Transverse colon (tissue), 4 donors: ENCODE results near the gene WAPL. TPM values are rescaled to one million over a fixed set of nuclear protein-coding genes. Genes with fewer than 3 reads are reported as not detected.

ENCODE experiments used
- DNase-seq: peaks from one replicate; pipeline ENCODE4 v3.0.0-alpha.2; 2019
- H3K27ac ChIP-seq, 4 donors: fragments of 200-600 bp; sonication (generic); 2 replicates each; pipeline ENCODE4 v1.5.1; 2016 to 2018; ENCODE audit warnings: inconsistent platforms in 4 of 4
- H3K27me3 ChIP-seq: fragments of 200-600 bp; sonication (generic); 2 replicates; pipeline ENCODE4 v1.5.1; 2017; ENCODE audit warnings: inconsistent platforms
- H3K36me3 ChIP-seq, 4 donors: fragments of 200-600 bp; sonication (generic); 2 replicates each; pipeline ENCODE4 v1.5.1; 2017 to 2019; ENCODE audit warnings: inconsistent platforms in 4 of 4
- H3K4me1 ChIP-seq, 4 donors: fragments of 200-600 bp; sonication (generic); 2 replicates each; pipeline ENCODE4 v1.5.1; 2017 to 2020; ENCODE audit warnings: inconsistent platforms in 4 of 4
- H3K4me3 ChIP-seq, 4 donors: fragments of 200-600 bp; sonication (generic); 1 replicate in 1 of 4; 2 replicates in 3 of 4; pipeline versions ENCODE4 v1.5.1 to v1.6.1; 2017 to 2019; ENCODE audit warnings: inconsistent platforms in 4 of 4
- H3K9me3 ChIP-seq, 2 donors: fragments of 200-600 bp; sonication (generic); 2 replicates each; pipeline ENCODE4 v1.5.1; 2017 to 2019; ENCODE audit warnings: inconsistent platforms in 2 of 2
- EP300 ChIP-seq: sonication (generic); formaldehyde crosslinking; IDR thresholded peaks from one replicate; pipeline ENCODE4 v1.6.1; 2017; ENCODE audit warnings: antibody characterized with exemption, low read depth
- POLR2A ChIP-seq: fragments of 450-650 bp; IDR thresholded peaks from one replicate; pipeline ENCODE4 v1.6.1; 2016; ENCODE audit warnings: antibody characterized with exemption, mild to moderate bottlenecking, moderate library complexity
- POLR2AphosphoS5 ChIP-seq, 3 donors: sonication (generic); formaldehyde crosslinking; IDR thresholded peaks; one replicate each; pipeline ENCODE4 v1.6.1; 2016; ENCODE audit warnings: antibody characterized with exemption in 3 of 3
- WGBS, 2 donors: methylation state at CpG; one replicate each; pipeline ENCODE4 v1.1.5; 2018; ENCODE audit warnings: low coverage in 1 of 2; 5-methylcytosine and 5-hydroxymethylcytosine counted together
- in situ Hi-C, 4 donors: fragments of 200-750 bp; cut with MboI; loops; one replicate each; pipeline versions ENCODE4 v1.15.0 to v1.15.1; 2017; ENCODE audit warnings: low sequenced_read_pairs in 3 of 4, low pct_ligation_motif_present in 1 of 4, low pct_unique_long_range_greater_than_20kb in 1 of 4
- intact Hi-C: fragments of 100-400 bp; cut with DNase I; formaldehyde crosslinking; loops from one replicate; pipeline ENCODE4 v1.15.1; 2023; ENCODE audit warnings: low total_unique reads
- total RNA-seq, 4 donors: library from RNA; depleted of rRNA; stranded (reverse); fragments of >200 nt; gene quantifications; one replicate each; pipeline ENCODE4 v1.1.0, GENCODE V29; 2016
- TF ChIP-seq, protein P1 (sequence below), 5 experiments: fragments of 200-600 bp in 3 of 5; fragments of 450-650 bp in 2 of 5; sonication (generic) in 3 of 5; IDR thresholded peaks; 1 replicate in 2 of 5; 2 replicates in 3 of 5; pipeline ENCODE4 v1.5.1; 2016 to 2017; ENCODE audit warnings: antibody characterized with exemption in 5 of 5, inconsistent platforms in 3 of 5, mild to moderate bottlenecking in 2 of 5, moderate library complexity in 1 of 5

WAPL gene
- total RNA-seq, 4 donors from 2014 or later, result 26.6 to 71.4 (median 41.0) TPM

DNA sequence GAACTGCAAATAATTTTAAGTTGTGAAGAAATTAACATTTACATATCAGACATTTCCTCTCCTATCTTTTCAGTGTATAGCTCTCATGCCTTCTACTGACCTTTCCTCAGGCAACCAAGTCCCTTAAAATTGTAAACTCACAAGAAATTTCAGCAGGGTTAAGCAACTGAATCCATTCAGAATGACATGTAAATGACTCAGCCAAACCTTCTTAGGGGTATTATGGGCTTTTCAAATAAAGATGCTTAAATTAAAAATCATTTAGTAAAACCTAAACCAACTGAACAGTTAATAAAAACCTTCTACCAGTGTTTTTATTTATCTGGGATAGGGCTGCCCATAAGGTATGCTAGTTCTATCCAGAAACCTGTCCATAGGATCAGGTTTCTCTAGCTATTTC lies 20.7 kb downstream of the WAPL start:
- Histone ChIP-seq H3K27me3 (no peaks in the 10 kb centered on the region), H3K4me1 (peaks cover 0 to 12% (median 2%) of the 10 kb centered on the region in 4 donors), H3K9me3 (no peaks in the 10 kb centered on the region), H3K27ac (no peak overlapping the region), H3K36me3 (peaks cover 0 to 35% (median 8%) of the 10 kb centered on the region in 4 donors), H3K4me3 (no peak overlapping the region)
- DNase-seq, result no peak
- TF ChIP-seq POLR2AphosphoS5 (IDR thresholded peaks at IDR 0.05) (no peak), POLR2A (no peak)
- TF ChIP-seq, protein P1, sequence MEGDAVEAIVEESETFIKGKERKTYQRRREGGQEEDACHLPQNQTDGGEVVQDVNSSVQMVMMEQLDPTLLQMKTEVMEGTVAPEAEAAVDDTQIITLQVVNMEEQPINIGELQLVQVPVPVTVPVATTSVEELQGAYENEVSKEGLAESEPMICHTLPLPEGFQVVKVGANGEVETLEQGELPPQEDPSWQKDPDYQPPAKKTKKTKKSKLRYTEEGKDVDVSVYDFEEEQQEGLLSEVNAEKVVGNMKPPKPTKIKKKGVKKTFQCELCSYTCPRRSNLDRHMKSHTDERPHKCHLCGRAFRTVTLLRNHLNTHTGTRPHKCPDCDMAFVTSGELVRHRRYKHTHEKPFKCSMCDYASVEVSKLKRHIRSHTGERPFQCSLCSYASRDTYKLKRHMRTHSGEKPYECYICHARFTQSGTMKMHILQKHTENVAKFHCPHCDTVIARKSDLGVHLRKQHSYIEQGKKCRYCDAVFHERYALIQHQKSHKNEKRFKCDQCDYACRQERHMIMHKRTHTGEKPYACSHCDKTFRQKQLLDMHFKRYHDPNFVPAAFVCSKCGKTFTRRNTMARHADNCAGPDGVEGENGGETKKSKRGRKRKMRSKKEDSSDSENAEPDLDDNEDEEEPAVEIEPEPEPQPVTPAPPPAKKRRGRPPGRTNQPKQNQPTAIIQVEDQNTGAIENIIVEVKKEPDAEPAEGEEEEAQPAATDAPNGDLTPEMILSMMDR (IDR thresholded peaks at IDR 0.05), result no peak
- intact Hi-C loops, result no loop called here
- in situ Hi-C loops, result no loop called here

- H3K36me3 ChIP-seq, result peaks cover 0 to 30% (median 8%) of the 10 kb centered on the region in 4 donors
These were observed 23.0 kb downstream of the WAPL start for GRCh38 chr10:86498598-86498997.

DNA sequence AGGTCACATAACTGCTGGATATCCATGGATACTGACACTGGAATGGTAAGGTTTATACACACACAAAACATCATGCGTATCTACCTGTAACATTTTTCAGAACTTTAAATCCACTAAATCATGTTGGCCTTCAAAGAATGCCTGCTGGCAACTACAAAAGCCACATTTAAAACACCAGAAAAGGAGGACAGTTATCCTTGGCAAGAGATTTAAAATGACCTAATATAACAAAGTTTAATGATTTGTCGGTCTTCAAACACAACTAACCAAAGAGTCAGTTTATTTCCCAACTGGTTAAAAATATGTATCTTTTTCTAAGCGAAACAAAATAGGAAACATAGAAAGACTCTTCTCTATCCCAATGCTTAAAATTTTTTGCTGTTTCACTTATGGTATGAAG lies 24.0 kb downstream of the WAPL start:
- H3K4me3 ChIP-seq, result no peak overlapping the region
- in situ Hi-C loops, result no loop called here
- 79% methylated on average over 3 of the region's 3 CpGs for WGBS, 2 donors
- no peak for DNase-seq
- H3K4me1 ChIP-seq, result peaks cover 0 to 12% (median 2%) of the 10 kb centered on the region in 4 donors
- H3K9me3 ChIP-seq, result no peaks in the 10 kb centered on the region
- intact Hi-C loops, result no loop called here
- H3K27ac ChIP-seq, result no peak overlapping the region
- peaks cover 0 to 30% (median 8%) of the 10 kb centered on the region in 4 donors for H3K36me3 ChIP-seq
- TF ChIP-seq POLR2A (no peak), POLR2AphosphoS5 (IDR thresholded peaks at IDR 0.05) (no peak), EP300 (no peak)
- TF ChIP-seq, protein P1 (IDR thresholded peaks at IDR 0.05), result no peak
- no peaks in the 10 kb centered on the region for H3K27me3 ChIP-seq

More at GRCh38 chr10:86498598-86498997, 23.0 kb downstream of the WAPL start:
- Histone ChIP-seq H3K27ac (no peak overlapping the region), H3K27me3 (no peaks in the 10 kb centered on the region), H3K9me3 (no peaks in the 10 kb centered on the region), H3K4me1 (peaks cover 0 to 12% (median 2%) of the 10 kb centered on the region in 4 donors), H3K4me3 (no peak overlapping the region)
- DNase-seq, result no peak
- 77 to 80% methylated on average over 1 of the region's 1 CpG for WGBS, 2 donors
- TF ChIP-seq, protein P1 (IDR thresholded peaks at IDR 0.05), result no peak
- TF ChIP-seq POLR2A (no peak), POLR2AphosphoS5 (IDR thresholded peaks at IDR 0.05) (no peak), EP300 (no peak)
- in situ Hi-C loops (no loop called here), intact Hi-C loops (no loop called here)

DNA sequence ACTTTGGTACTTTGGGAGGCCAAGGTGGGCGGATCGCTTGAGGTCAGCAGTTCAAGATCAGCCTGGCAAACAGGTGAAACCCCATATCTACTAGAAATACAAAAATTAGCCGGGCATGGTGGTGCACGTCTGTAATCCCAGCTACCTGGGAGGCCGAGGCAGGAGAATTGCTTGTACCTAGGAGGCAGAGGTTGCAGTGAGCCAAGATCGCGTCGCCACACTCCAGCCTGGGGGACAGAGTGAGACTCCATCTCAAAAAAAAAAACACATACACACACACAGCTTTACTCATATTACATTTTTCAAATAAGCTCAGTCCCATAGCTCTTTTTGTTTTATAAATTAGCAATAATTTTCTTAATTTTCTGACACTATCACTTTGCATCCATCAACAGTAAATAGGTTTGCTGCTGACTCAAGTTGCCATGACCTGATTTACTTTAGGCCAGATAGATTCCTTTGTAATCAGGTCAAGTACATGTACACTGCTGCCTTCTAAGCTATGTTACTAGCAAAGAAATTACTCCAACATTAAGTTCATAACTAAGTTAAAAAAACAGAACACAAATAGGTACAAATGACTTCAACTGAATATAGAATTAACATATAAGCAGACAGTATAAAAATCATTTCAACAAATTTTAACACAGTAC lies 31.5 kb downstream of the WAPL start:
- no peak overlapping the region for H3K4me3 ChIP-seq
- 94 to 96% methylated on average over 2 to 8 of the region's 8 CpGs for WGBS, 2 donors
- no peak overlapping the region for H3K27ac ChIP-seq
- peaks cover 0 to 6% (median 0%) of the 10 kb centered on the region in 4 donors for H3K36me3 ChIP-seq
- in situ Hi-C loops, result no loop called here
- H3K4me1 ChIP-seq, result no peaks in the 10 kb centered on the region
- H3K9me3 ChIP-seq, result no peaks in the 10 kb centered on the region
- DNase-seq, result no peak
- intact Hi-C loops, result no loop called here
- TF ChIP-seq EP300 (no peak), POLR2AphosphoS5 (IDR thresholded peaks at IDR 0.05) (no peak), POLR2A (no peak)
- TF ChIP-seq, protein P1 (IDR thresholded peaks at IDR 0.05), result no peak
- H3K27me3 ChIP-seq, result no peaks in the 10 kb centered on the region
